Right lobe of liver (tissue), 4 donors: ENCODE data around the gene RASAL2.

Experiments used
- POLR2A ChIP-seq: fragments of 450-650 bp; IDR thresholded peaks from one replicate; pipeline ENCODE4 v1.6.1; 2017; ENCODE audit warnings: antibody characterized with exemption, mild to moderate bottlenecking
- TF ChIP-seq, protein P1 (sequence below), 4 donors: fragments of 200-600 bp in 3 of 4; fragments of 450-650 bp in 1 of 4; IDR thresholded peaks; one replicate each; pipeline versions ENCODE4 v1.5.1 to v1.8.0; 2016 to 2022; ENCODE audit warnings: antibody characterized with exemption in 4 of 4, mild to moderate bottlenecking in 2 of 4
- donor health status: DM: no; HTN: no; CAD: no.
- donor health status: DM: no; HTN: no; CAD: no.
- donor health status: DM: no; HTN: yes; CAD: no.

DNA sequence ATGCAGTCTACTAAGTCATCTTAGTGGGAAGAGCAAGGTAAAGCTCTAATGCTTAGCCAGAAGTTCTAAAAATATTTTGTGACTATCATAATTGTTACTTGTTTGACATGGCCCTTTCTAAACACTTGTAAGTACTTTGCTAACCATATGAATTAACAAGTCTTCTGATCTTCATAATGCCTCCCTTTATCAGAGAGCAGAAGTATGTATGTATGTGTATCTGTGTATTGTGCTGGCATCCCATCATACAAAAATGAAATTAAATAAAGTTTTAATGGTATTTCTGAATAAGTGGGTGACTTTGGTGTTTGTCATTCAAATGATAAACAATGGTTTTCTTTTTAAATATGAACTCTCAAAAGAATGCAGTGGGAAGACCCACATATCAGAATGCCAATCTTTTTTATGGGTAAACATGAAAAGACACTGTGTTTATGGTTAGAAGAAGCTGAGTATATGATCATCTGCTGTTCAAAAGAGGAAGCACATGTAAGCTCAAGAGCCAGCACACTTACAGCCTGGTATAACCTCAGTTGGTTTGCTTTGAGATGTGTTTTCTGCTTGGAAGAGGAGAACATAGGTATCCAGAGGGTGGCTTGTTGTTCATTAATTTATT is 243.3 kb downstream of the RASAL2 start:
- TF ChIP-seq, protein P1, sequence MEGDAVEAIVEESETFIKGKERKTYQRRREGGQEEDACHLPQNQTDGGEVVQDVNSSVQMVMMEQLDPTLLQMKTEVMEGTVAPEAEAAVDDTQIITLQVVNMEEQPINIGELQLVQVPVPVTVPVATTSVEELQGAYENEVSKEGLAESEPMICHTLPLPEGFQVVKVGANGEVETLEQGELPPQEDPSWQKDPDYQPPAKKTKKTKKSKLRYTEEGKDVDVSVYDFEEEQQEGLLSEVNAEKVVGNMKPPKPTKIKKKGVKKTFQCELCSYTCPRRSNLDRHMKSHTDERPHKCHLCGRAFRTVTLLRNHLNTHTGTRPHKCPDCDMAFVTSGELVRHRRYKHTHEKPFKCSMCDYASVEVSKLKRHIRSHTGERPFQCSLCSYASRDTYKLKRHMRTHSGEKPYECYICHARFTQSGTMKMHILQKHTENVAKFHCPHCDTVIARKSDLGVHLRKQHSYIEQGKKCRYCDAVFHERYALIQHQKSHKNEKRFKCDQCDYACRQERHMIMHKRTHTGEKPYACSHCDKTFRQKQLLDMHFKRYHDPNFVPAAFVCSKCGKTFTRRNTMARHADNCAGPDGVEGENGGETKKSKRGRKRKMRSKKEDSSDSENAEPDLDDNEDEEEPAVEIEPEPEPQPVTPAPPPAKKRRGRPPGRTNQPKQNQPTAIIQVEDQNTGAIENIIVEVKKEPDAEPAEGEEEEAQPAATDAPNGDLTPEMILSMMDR (IDR thresholded peaks at IDR 0.05), result no peak
- no peak for TF ChIP-seq POLR2A
